Muscle of arm (tissue), 12 donors: ENCODE data around the gene PDE10A. TPM values are rescaled to one million over a fixed set of nuclear protein-coding genes. Genes with fewer than 3 reads are reported as not detected.
A peak's percentile ranks its signal among the peaks of the same experiment; 100 is the strongest.

Experiments
- DNase-seq: peaks from one replicate; pipeline ENCODE4 v3.0.0-alpha.2; 2013
- polyA plus RNA-seq, 12 donors: library from polyadenylated mRNA; unstranded; fragments of 120-200 nt; gene quantifications; one replicate each; pipeline ENCODE4 v1.2.1, GENCODE V29; 2013; ENCODE audit not compliant: insufficient read length in 12 of 12

PDE10A gene
- polyA plus RNA-seq, 12 donors, result 6.9 to 13.1 (median 10.4) TPM; not detected in 1

GRCh38 chr6:165403006-165403595 is 259.9 kb downstream of the PDE10A start:
- DNase-seq, result no peak

DNA sequence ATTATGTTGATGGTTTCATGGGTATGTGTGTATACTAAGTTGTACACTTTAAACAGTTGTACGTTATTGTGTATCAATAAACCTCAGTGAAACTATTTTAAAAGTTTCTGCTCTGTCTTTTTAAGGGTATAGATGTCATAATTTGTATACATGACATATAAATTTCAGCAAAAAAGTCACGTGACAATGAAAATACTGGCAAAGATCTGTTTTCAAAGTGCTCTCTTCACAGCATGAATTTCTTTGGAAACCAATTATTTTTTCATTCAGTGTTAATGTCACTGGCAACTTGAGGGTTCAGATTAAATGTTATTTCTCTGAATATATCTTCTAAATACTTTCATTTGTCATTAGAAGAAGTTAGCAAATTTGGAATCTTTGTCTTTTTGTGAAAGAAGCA is 261.9 kb downstream of the PDE10A start:
- no peak for DNase-seq

DNA sequence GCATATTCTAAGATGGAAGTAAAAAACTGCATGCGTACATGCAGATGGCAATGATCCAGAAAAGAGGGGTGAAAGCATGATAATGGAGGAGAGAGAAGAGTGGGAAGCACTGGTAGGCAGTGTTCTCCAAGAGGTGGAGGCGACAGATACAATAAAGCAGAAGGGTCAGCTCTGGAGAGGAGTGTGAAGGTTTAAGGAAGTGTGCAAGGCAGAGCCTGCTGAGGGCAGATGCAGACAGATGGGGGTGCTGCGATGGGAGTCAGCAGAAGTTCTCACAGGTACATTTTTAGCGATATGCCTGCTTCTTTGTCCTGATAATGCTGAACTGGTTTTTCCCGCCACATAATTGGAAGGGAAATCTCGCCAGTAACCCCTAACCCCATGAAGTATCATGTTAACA is 272.6 kb downstream of the PDE10A start:
- DNase-seq, result no peak

- no peak for DNase-seq
Measured at GRCh38 chr6:165389534-165389933, 273.5 kb downstream of the PDE10A start.

- no peak for DNase-seq
Measured at GRCh38 chr6:165383323-165383722, 279.7 kb downstream of the PDE10A start.

- no peak for DNase-seq
Measured at GRCh38 chr6:165376100-165376499, 286.9 kb downstream of the PDE10A start.

GRCh38 chr6:165365371-165365770 is 297.7 kb downstream of the PDE10A start:
- no peak for DNase-seq

GRCh38 chr6:165345700-165346099 is 317.3 kb downstream of the PDE10A start:
- no peak for DNase-seq

DNA sequence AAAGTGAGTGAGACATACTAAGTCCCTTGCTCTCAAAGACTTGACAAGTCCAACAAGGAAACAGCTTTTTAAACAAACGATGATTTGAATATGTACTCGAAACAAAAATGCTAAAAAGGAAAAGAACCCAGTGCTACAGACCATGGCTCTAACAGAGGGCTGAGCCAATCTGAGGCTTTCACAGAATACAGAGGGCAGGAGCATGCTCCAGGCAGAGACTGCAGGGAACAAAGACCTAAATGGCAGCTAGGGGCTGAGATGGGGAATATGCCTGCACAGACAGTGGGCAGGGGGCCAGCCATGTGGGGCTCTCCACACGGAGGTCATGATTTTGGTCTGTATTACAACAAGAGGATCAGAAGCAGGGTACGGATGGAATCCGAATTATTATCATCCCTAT is 322.5 kb downstream of the PDE10A start:
- no peak for DNase-seq

DNA sequence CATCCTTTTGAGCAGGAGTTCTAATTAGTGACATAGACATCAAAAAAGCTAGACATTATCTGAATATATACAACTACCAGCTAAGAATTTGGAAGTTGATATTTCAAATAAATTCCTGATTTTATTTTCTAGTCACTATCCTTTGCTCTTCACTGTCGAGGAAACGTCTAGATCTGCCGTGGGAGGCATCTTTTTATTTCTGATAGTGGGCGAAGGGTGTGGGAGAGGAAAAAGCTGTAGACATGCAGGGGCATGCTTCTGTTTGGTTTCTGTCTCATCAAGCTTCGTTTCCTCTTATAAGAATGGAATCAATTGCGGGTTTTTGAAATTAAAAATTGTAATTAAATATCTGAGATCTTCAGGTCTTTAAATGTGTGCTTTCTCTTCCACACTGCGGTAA is 337.4 kb downstream of the PDE10A start:
- DNase-seq, result no peak

DNA sequence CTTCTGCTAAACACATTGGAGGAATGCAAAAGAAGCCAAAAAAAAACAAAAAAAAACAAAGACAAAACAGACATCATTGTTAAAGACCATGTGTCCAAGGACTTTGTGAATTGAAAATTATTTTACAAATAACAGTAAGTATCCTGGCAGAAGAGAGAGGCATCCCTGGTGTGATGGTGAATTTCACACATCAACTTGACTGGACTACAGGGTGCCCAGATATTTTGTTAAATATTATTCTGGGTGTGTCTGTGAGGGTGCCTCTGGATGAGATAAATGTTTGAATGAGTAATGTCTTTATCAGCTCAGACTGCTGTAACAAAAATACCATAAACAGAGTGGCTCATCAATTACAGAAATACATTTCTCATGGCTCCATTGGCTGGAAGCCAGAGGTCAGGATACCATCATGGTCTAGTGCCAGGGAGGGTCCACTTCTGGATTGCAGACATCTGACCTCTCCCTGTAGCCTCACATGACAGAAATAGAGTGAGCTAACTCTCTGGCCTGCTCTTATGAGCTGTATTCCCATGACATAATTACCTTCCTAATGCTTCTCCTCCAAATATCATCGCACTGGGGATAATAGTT is 341.4 kb downstream of the PDE10A start:
- DNase-seq, result no peak

- no peak for DNase-seq
Measured at GRCh38 chr6:165321150-165321549, 341.9 kb downstream of the PDE10A start.

- DNase-seq, result no peak
Measured at GRCh38 chr6:165317723-165318122, 345.3 kb downstream of the PDE10A start.

DNA sequence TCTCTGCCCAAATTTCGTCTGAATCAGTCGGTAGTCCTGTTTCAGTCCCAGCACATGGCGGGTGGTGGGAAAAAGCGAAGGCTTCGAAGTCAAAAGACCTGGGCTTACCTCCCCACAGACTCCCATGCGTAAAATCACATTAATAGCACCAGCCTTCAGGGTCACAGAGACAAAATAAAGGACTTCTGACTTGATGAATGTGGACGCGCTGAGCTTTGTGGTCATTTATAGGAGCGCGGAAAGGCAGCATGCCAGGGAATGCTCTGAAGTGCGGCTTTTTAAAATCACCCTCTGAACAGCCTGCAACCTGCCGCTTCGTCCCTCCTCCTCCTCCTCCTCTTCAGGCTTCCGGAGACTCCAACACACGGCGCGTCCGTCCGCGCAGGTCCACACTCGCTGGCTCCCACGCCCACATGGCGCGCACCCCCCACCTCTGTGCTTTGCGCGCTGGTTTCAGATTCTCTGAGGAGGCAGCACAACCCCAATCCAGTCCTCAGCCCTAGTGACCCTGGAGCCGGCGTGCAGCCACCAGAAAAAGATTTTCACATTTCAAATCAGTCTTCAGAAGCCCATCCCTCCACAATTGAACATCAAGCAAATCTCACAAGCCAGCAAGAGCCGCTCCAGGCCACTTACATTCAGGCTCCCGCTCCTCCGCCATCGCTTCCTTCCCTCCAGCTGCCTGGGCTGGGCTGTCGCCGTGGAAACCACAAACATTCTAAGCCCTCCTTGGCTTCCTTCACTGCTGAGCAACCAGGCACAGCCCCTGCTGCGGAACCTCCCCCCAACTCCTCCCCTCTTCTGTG is 353.9 kb downstream of the PDE10A start, which contains the start of gene C6orf118:
C6orf118 (minus strand) TSS at position 680 of the 806 bp plus-strand sequence; CDS start at position 661, 19 bp downstream.
- DNase-seq, result peak; percentile 93

GRCh38 chr6:165306955-165307354 is 356.1 kb downstream of the PDE10A start:
- no peak for DNase-seq

GRCh38 chr6:165301372-165302246 is 361.4 kb downstream of the PDE10A start:
- no peak for DNase-seq

DNA sequence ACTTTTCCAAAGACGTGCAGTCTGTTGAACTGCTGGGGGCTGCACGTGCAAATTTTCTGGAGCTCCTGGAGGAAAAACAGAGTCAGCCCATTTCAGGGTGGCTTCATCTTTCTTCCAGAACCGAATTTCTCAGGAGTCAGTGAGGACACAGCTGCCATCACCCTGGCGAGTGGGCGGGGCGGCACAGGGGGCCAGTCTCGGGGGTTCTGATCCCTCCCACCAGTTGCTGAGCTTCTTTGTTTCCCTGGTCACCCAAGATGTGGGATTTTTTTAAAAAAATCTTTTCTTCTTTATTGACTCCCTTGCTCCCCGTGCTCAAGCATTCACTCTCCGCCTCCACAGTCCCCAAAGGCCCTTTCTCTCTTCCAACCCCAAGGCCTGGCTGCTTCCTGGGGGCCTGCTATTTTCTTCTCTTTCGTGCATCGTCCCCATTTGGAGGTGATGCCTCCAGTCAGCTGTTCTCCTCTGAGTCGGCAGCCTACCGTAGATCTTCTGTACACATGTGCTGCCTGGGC is 362.6 kb downstream of the PDE10A start:
- DNase-seq, result no peak

- DNase-seq, result no peak
Measured at GRCh38 chr6:165298875-165299274, 364.2 kb downstream of the PDE10A start.

DNA sequence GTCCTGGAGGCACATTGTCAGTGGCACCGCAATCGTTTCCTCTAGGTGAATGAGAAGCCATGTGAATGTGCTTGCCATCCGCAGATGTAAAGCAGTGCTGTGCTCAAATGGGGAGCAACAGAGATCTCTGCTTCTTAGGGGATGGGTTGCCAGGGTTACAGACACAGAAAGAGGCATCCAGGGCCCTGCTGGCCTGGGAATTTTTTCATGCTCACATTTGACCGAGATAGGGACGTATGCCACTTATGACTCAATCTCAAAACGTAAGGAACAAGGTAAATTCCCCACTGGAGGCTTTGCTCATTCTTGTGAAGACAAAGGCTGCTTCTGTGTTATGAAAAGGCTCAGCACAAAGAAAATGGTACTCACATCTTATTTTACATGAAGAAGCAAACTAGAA is 364.6 kb downstream of the PDE10A start:
- no peak for DNase-seq

- DNase-seq, result no peak
Measured at GRCh38 chr6:165292657-165293056, 370.4 kb downstream of the PDE10A start.
